Spleen (tissue), 11 donors: ENCODE results near the gene PCNX2. TPM values are rescaled to one million over a fixed set of nuclear protein-coding genes. Genes with fewer than 3 reads are reported as not detected.

ENCODE experiments used
- DNase-seq: peaks from one replicate; pipeline ENCODE4 v3.0.0-alpha.2; 2020
- H3K27ac ChIP-seq, 8 donors: fragments of 200-600 bp; sonication (generic) in 7 of 8; 1 replicate in 4 of 8; 2 replicates in 4 of 8; pipeline versions ENCODE4 v1.5.0 to v1.8.0; 2016 to 2021; ENCODE audit warnings: inconsistent platforms in 4 of 8, mild to moderate bottlenecking in 4 of 8, moderate library complexity in 1 of 8
- H3K27me3 ChIP-seq, 7 donors: fragments of 200-600 bp; sonication (generic) in 6 of 7; replicated peaks in 1 of 7; 1 replicate in 4 of 7; 2 replicates in 3 of 7; pipeline versions ENCODE4 v1.5.0 to v1.8.0; 2016 to 2021; ENCODE audit warnings: inconsistent platforms in 3 of 7, mild to moderate bottlenecking in 1 of 7
- H3K36me3 ChIP-seq, 6 donors: fragments of 200-600 bp; sonication (generic) in 5 of 6; 1 replicate in 4 of 6; 2 replicates in 2 of 6; pipeline versions ENCODE4 v1.5.0 to v1.8.0; 2016 to 2021; ENCODE audit warnings: inconsistent platforms in 2 of 6
- H3K4me1 ChIP-seq, 6 donors: fragments of 200-600 bp; sonication (generic) in 5 of 6; 1 replicate in 3 of 6; 2 replicates in 3 of 6; pipeline versions ENCODE4 v1.5.0 to v1.8.0; 2016 to 2021; ENCODE audit warnings: inconsistent platforms in 3 of 6
- H3K4me3 ChIP-seq, 8 donors: fragments of 200-600 bp; sonication (generic) in 7 of 8; 1 replicate in 4 of 8; 2 replicates in 4 of 8; pipeline versions ENCODE4 v1.5.0 to v1.8.0; 2016 to 2021; ENCODE audit warnings: inconsistent platforms in 4 of 8, mild to moderate bottlenecking in 4 of 8, moderate library complexity in 2 of 8
- H3K9me3 ChIP-seq, 8 donors: fragments of 200-600 bp; sonication (generic) in 7 of 8; 1 replicate in 4 of 8; 2 replicates in 4 of 8; pipeline versions ENCODE4 v1.5.0 to v1.8.0; 2016 to 2021; ENCODE audit warnings: inconsistent platforms in 4 of 8
- CTCF ChIP-seq, 11 experiments: fragments of 200-600 bp in 7 of 11; fragments of 450-650 bp in 4 of 11; sonication (generic) in 4 of 11; IDR thresholded peaks in 8 of 11; conservative IDR thresholded peaks in 3 of 11; 1 replicate in 7 of 11; 2 replicates in 4 of 11; pipeline versions ENCODE4 v1.4.0 to v1.8.0; 2016 to 2021; ENCODE audit warnings: antibody characterized with exemption in 11 of 11, inconsistent platforms in 4 of 11, mild to moderate bottlenecking in 1 of 11
- POLR2A ChIP-seq, 3 donors: fragments of 450-650 bp; IDR thresholded peaks; one replicate each; pipeline ENCODE4 v1.5.1; 2017; ENCODE audit warnings: antibody characterized with exemption in 3 of 3, mild to moderate bottlenecking in 1 of 3
- POLR2AphosphoS5 ChIP-seq, 3 donors: sonication (generic); formaldehyde crosslinking; IDR thresholded peaks; one replicate each; pipeline ENCODE4 v1.5.1; 2017; ENCODE audit warnings: antibody characterized with exemption in 3 of 3
- WGBS, 5 donors: extraction: QIAGEN DNeasy Blood & Tissue Kit in 3 of 5; methylation state at CpG; one replicate each; pipeline versions ENCODE4 v1.1.5 to v1.1.7; 2013 to 2018; 5-methylcytosine and 5-hydroxymethylcytosine counted together
- intact Hi-C: fragments of 100-400 bp; cut with DNase I; formaldehyde crosslinking; loops from one replicate; pipeline ENCODE4 v1.15.0; 2023; ENCODE audit warnings: low total_unique reads
- polyA plus RNA-seq, 3 donors: library from polyadenylated mRNA; stranded (reverse); fragments of 200-250 nt; gene quantifications; one replicate each; pipeline ENCODE4 v1.2.1, GENCODE V29; 2013
- total RNA-seq, 7 donors: library from RNA; depleted of rRNA in 3 of 7; stranded (reverse); fragments of >200 nt in 3 of 7; fragmentation: NEBNext Ultra II Directional in 4 of 7; extraction: Animal tissue kit (Norgen Biotek cat#: 25700) in 4 of 7; gene quantifications; one replicate each; pipeline versions ENCODE4 v1.1.0 to v1.2.1, GENCODE V29; 2016 to 2021
- donor health status: healthy with polysubstance abuse.
- donor health status: DM: no; HTN: no; CAD: no; lungs with moderate emphysema.
- donor health status: DM: no; HTN: no; CAD: no.
- donor health status: Bipolar disorder and iron deficiency.
- donor health status: healthy.
- donor health status: DM: no; HTN: no; CAD: no.
- donor health status: DM: yes; HTN: yes; CAD: no.

The PCNX2 gene
- total and polyA plus RNA-seq, 10 donors = 4.0 to 26.5 (median 15.4) TPM

DNA sequence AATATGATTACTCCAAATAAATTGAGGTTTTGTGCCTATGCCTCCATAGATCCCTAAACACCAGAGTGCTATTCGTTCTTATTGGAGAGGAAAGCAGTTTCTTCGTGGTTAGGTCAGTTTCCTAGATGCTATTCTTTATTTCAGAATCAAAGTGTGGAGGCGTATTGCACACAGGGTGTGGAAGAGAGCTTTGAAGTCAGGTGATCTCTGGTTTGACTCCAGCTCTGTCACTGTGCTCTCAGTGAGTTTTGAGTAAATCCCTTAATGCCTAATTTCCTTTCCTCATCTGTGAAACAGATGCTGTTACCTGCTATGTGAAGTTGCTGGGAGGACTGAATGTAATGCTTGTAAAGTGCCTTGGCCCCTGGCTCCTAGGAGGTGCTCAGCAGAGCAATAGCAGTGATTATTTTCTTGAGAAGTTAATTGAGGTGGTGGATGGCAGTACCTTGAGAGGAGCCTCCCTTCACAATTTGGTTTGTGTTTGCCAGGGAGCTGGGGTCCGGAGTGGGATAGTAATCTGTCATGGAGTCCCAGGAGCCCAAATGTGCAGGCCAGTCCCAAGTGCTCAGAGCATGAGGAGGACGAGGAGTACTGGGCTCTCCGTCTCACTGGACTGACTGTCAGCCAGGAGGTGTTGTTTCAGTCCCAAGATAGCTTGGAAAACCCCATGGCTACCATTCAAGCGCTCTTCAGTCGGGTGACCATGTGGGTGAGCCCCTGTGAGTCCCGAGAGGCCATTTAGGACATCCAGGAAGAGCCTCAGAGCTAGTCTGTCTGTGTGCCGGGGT lies 330.2 kb downstream of the PCNX2 start:
- no peaks in the 10 kb centered on the region for H3K9me3 ChIP-seq
- intact Hi-C loops = no loop called here
- peak overlapping the region in 1 of 8 donors; percentile 5 for H3K27ac ChIP-seq
- 70 to 85% (median 77%) methylated on average over 9 to 10 of the region's 10 CpGs for WGBS, 5 donors
- no peak for DNase-seq
- peaks cover 0 to 76% (median 9%) of the 10 kb centered on the region in 6 donors for H3K36me3 ChIP-seq
- H3K27me3 ChIP-seq = no peaks in the 10 kb centered on the region
- H3K4me1 ChIP-seq = peaks cover 0 to 23% (median 9%) of the 10 kb centered on the region in 6 donors
- no peak overlapping the region for H3K4me3 ChIP-seq
- TF ChIP-seq CTCF (IDR thresholded peaks at IDR 0.05 in 8 of 11, conservative IDR thresholded peaks at IDR 0.05 in 3 of 11) = no peak
- TF ChIP-seq POLR2AphosphoS5 (IDR thresholded peaks at IDR 0.05) = no peak
- no peak for TF ChIP-seq POLR2A (IDR thresholded peaks at IDR 0.05)

- intact Hi-C loops = no loop called here
- H3K4me1 ChIP-seq = peaks cover 0 to 23% (median 9%) of the 10 kb centered on the region in 6 donors
- peaks cover 0 to 75% (median 2%) of the 10 kb centered on the region in 6 donors for H3K36me3 ChIP-seq
- WGBS, 5 donors = 91 to 98% (median 96%) methylated on average over 4 of the region's 4 CpGs
- no peak overlapping the region for H3K4me3 ChIP-seq
- H3K27ac ChIP-seq = no peak overlapping the region
- H3K27me3 ChIP-seq = no peaks in the 10 kb centered on the region
- H3K9me3 ChIP-seq = no peaks in the 10 kb centered on the region
- DNase-seq = no peak
- TF ChIP-seq CTCF (IDR thresholded peaks at IDR 0.05 in 8 of 11, conservative IDR thresholded peaks at IDR 0.05 in 3 of 11) = no peak
- TF ChIP-seq POLR2AphosphoS5 (IDR thresholded peaks at IDR 0.05) = no peak
- no peak for TF ChIP-seq POLR2A (IDR thresholded peaks at IDR 0.05)
These were observed 330.9 kb downstream of the PCNX2 start for GRCh38 chr1:232964601-232965000.

- DNase-seq = no peak
- H3K27ac ChIP-seq = peak overlapping the region in 5 of 8 donors; percentile 4 to 51 (median 17)
- peaks cover 0 to 23% (median 9%) of the 10 kb centered on the region in 6 donors for H3K4me1 ChIP-seq
- H3K9me3 ChIP-seq = peaks cover 0 to 11% (median 7%) of the 10 kb centered on the region in 8 donors
- H3K27me3 ChIP-seq = no peaks in the 10 kb centered on the region
- intact Hi-C loops = no loop called here
- H3K4me3 ChIP-seq = no peak overlapping the region
- TF ChIP-seq CTCF (IDR thresholded peaks at IDR 0.05 in 8 of 11, conservative IDR thresholded peaks at IDR 0.05 in 3 of 11) (no peak), POLR2A (IDR thresholded peaks at IDR 0.05) (no peak), POLR2AphosphoS5 (IDR thresholded peaks at IDR 0.05) (no peak)
- 32 to 39% (median 38%) methylated on average over 10 of the region's 10 CpGs for WGBS, 5 donors
- H3K36me3 ChIP-seq = peaks cover 0 to 75% (median 13%) of the 10 kb centered on the region in 6 donors
These were observed 332.5 kb downstream of the PCNX2 start for GRCh38 chr1:232962761-232963745.
